Endothelial cell of umbilical vein (primary cell): ENCODE measurements around the gene ZNF91. TPM values are rescaled to one million over a fixed set of nuclear protein-coding genes. Genes with fewer than 3 reads are reported as not detected.

Experiments
- BruUV-seq: library from RNA; stranded (reverse); fragments of 400-500 nt; replicated peaks from 2 replicates; lab custom pipeline; 2021; lab: Mats Ljungman, UMichigan
- CTCF ChIA-PET: fragments of 300-600, 350-600 bp; sonication (Branson Sonifier 250); formaldehyde crosslinking; loops from one replicate; lab custom pipeline; 2021; ENCODE audit warnings: antibody characterized with exemption, inconsistent platforms; lab: Charles Lee
- POLR2A ChIA-PET: fragments of 300-600, 350-600 bp; sonication (Branson Sonifier 250); formaldehyde crosslinking; loops from one replicate; lab custom pipeline; 2021; ENCODE audit warnings: antibody characterized with exemption, inconsistent platforms; lab: Charles Lee
- DNase-seq: peaks from one replicate; pipeline ENCODE4 v3.0.0-alpha.2; 2011; ENCODE audit warnings: low read depth, low spot score
- FAIRE-seq: peaks from 2 replicates; lab custom pipeline; 2011; peaks lifted over from hg19 to GRCh38; lab: Jason Lieb, UNC
- H2AFZ ChIP-seq: 2 replicates; pipeline ENCODE4 v1.6.0; 2012; ENCODE audit warnings: low read depth, low read length, control low read depth, inconsistent platforms
- H3K27ac ChIP-seq: 2 replicates; pipeline ENCODE4 v1.5.1; 2011; ENCODE audit warnings: low read depth, mild to moderate bottlenecking, control low read depth, low read length, moderate library complexity; ENCODE audit not compliant: insufficient read depth
- H3K27me3 ChIP-seq, 2 experiments: 2 replicates each; pipeline versions ENCODE4 v1.6.0 to v1.6.1; 2011; ENCODE audit warnings: low read length in 2 of 2, mixed read lengths in 1 of 2; ENCODE audit not compliant: control insufficient read depth in 2 of 2, insufficient read depth in 2 of 2
- H3K36me3 ChIP-seq, 2 experiments: 2 replicates in 1 of 2; 3 replicates in 1 of 2; pipeline ENCODE4 v1.5.1; 2011; ENCODE audit warnings: low read length in 2 of 2, mild to moderate bottlenecking in 1 of 2, moderate library complexity in 1 of 2; ENCODE audit not compliant: control insufficient read depth in 2 of 2, insufficient read depth in 2 of 2; ENCODE audit errors: extremely low read depth in 1 of 2
- H3K4me1 ChIP-seq: 3 replicates; pipeline ENCODE4 v1.5.1; 2011; ENCODE audit warnings: mild to moderate bottlenecking, low read length; ENCODE audit not compliant: control insufficient read depth, insufficient read depth; ENCODE audit errors: extremely low read depth
- H3K4me2 ChIP-seq: 2 replicates; pipeline ENCODE4 v1.6.1; 2011; ENCODE audit warnings: low read length, control low read depth, mixed read lengths; ENCODE audit not compliant: insufficient read depth
- H3K4me3 ChIP-seq, 3 experiments: fragments of 200-600 bp in 1 of 3; sonication (generic), shearing (Covaris generic) in 1 of 3; replicated peaks in 1 of 3; 2 replicates each; pipeline ENCODE4 v1.5.1; 2011 to 2016; ENCODE audit warnings: control low read depth in 3 of 3, low read length in 3 of 3, mild to moderate bottlenecking in 2 of 3, inconsistent platforms in 1 of 3, low read depth in 1 of 3, moderate library complexity in 1 of 3; ENCODE audit not compliant: insufficient read depth in 1 of 3
- H3K79me2 ChIP-seq: 2 replicates; pipeline ENCODE4 v1.6.0; 2012; ENCODE audit warnings: low read length, inconsistent platforms; ENCODE audit not compliant: control insufficient read depth, insufficient read depth
- H3K9ac ChIP-seq: replicated peaks from 2 replicates; pipeline ENCODE3; 2011; ENCODE audit warnings: low read length, control low read depth; ENCODE audit not compliant: insufficient read depth; ENCODE audit errors: extremely low read depth
- H3K9me1 ChIP-seq: replicated peaks from 3 replicates; pipeline ENCODE4 v1.6.0; 2011; ENCODE audit warnings: mild to moderate bottlenecking, low read length; ENCODE audit not compliant: control insufficient read depth, insufficient read depth; ENCODE audit errors: extremely low read depth
- H3K9me3 ChIP-seq: replicated peaks from 2 replicates; pipeline ENCODE4 v1.5.1; 2012; ENCODE audit warnings: low read length, inconsistent platforms; ENCODE audit not compliant: control insufficient read depth, insufficient read depth
- H4K20me1 ChIP-seq: replicated peaks from 2 replicates; pipeline ENCODE3; 2011; ENCODE audit warnings: mild to moderate bottlenecking, low read length; ENCODE audit not compliant: control insufficient read depth, insufficient read depth; ENCODE audit errors: extremely low read depth
- EZH2 ChIP-seq: IDR thresholded peaks from 2 replicates; pipeline ENCODE4 v1.6.1; 2012; ENCODE audit warnings: borderline replicate concordance, low read depth, mild to moderate bottlenecking, moderate library complexity, low read length, inconsistent platforms; ENCODE audit not compliant: severe bottlenecking
- FOS ChIP-seq: IDR thresholded peaks from 2 replicates; pipeline ENCODE4 v1.6.1; 2011; ENCODE audit warnings: mild to moderate bottlenecking, low read length, moderate library complexity, borderline replicate concordance; ENCODE audit not compliant: insufficient read depth
- GATA2 ChIP-seq: IDR thresholded peaks from 2 replicates; pipeline ENCODE4 v1.7.0; 2011; ENCODE audit warnings: low read depth, mild to moderate bottlenecking, moderate library complexity, mixed read lengths, low read length; ENCODE audit not compliant: insufficient read length, insufficient read depth
- JUN ChIP-seq: IDR thresholded peaks from 2 replicates; pipeline ENCODE4 v1.6.1; 2011; ENCODE audit warnings: borderline replicate concordance, low read depth; ENCODE audit not compliant: insufficient read length, insufficient read depth
- MYC ChIP-seq: IDR thresholded peaks from one replicate; pipeline ENCODE4 v1.6.1; 2011; ENCODE audit warnings: mild to moderate bottlenecking, low read depth, low read length
- POLR2A ChIP-seq: IDR thresholded peaks from 2 replicates; pipeline ENCODE4 v1.6.1; 2012; ENCODE audit warnings: low read depth, mild to moderate bottlenecking, control low read depth, low read length
- POLR2AphosphoS5 ChIP-seq: IDR thresholded peaks from 2 replicates; pipeline ENCODE4 v1.6.1; 2012; ENCODE audit warnings: low read depth, mild to moderate bottlenecking, control low read depth, low read length, moderate library complexity; ENCODE audit not compliant: insufficient read depth
- dilution Hi-C: fragments of 300-500 bp; cut with MboI; formaldehyde crosslinking; loops from one replicate; pipeline ENCODE4 v1.15.0; 2019; ENCODE audit warnings: low sequenced_read_pairs; ENCODE audit not compliant: extremely low pct_ligation_motif_present
- intact Hi-C: fragments of 100-400 bp; cut with micrococcal nuclease; formaldehyde crosslinking; loops from one replicate; pipeline ENCODE4 v1.10.0; 2022
- polyA plus RNA-seq, 4 experiments: library from polyadenylated mRNA; depleted of rRNA in 3 of 4; stranded (reverse) in 3 of 4; unstranded in 1 of 4; fragments of >200 nt; gene quantifications; 2 replicates each; pipeline versions ENCODE4 v1.2.1 to v1.2.3, GENCODE V29; 2011 to 2012; ENCODE audit warnings: missing spikeins in 1 of 4
- total RNA-seq: library from RNA; stranded (reverse); gene quantifications from 2 replicates; pipeline ENCODE4 v1.2.3, GENCODE V29; 2021
- TF ChIP-seq, protein P1 (sequence below): IDR thresholded peaks from 2 replicates; pipeline ENCODE4 v1.6.1; 2011; ENCODE audit not compliant: insufficient read depth, insufficient read length
- TF ChIP-seq, protein P2 (sequence below), 2 donors: IDR thresholded peaks; 1 replicate in 1 of 2; 2 replicates in 1 of 2; pipeline ENCODE4 v1.5.1; 2011; ENCODE audit warnings: low read length in 2 of 2, mild to moderate bottlenecking in 2 of 2, moderate library complexity in 2 of 2, control low read depth in 1 of 2, inconsistent platforms in 1 of 2, low read depth in 1 of 2; ENCODE audit not compliant: insufficient read depth in 1 of 2; ENCODE audit errors: extremely low read depth in 1 of 2

Gene ZNF91
- total and polyA plus RNA-seq, 2 donors (not counting 3 experiments of a cell fraction or from before 2014, with no cell fraction given) = 9.6 to 17.0 TPM

DNA sequence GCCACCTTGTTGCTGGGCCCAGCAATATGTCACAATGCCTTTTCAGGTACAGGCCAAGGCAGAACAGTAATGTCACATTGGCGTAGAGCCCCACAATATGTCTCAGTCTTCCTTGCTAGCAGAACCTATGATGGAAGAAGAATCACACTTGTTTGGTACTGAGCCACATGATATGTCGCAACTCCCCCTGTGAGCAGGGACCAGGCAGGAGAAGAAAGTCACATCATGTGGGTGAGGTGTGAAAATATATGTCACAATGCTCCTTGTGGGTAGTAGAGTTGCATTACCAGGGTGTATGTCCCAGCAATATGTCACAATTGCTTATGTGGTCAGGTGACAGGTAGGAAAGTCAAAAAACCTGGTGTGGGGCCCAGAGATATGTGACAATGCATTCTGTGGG, 7.1 kb upstream of the ZNF91 start:
- Histone ChIP-seq H3K9me3 (no peaks in the 10 kb centered on the region), H3K4me1 (no peaks in the 10 kb centered on the region), H4K20me1 (no peaks in the 10 kb centered on the region), H3K9me1 (no peaks in the 10 kb centered on the region), H3K9ac (no peak overlapping the region), H3K27ac (no peak overlapping the region), H2AFZ (no peak overlapping the region), H3K36me3 (no peaks in the 10 kb centered on the region), H3K79me2 (no peaks in the 10 kb centered on the region), H3K27me3 (no peaks in the 10 kb centered on the region), H3K4me2 (no peak overlapping the region), H3K4me3 (no peak overlapping the region)
- no peak for FAIRE-seq
- CTCF ChIA-PET = no interaction called here
- DNase-seq = no peak
- POLR2A ChIA-PET = no interaction called here
- BruUV-seq = no TSS peak
- no peak for TF ChIP-seq EZH2
- no peak for TF ChIP-seq GATA2
- no peak for TF ChIP-seq POLR2AphosphoS5
- TF ChIP-seq, protein P1, sequence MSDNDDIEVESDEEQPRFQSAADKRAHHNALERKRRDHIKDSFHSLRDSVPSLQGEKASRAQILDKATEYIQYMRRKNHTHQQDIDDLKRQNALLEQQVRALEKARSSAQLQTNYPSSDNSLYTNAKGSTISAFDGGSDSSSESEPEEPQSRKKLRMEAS = no peak
- TF ChIP-seq, protein P2, sequence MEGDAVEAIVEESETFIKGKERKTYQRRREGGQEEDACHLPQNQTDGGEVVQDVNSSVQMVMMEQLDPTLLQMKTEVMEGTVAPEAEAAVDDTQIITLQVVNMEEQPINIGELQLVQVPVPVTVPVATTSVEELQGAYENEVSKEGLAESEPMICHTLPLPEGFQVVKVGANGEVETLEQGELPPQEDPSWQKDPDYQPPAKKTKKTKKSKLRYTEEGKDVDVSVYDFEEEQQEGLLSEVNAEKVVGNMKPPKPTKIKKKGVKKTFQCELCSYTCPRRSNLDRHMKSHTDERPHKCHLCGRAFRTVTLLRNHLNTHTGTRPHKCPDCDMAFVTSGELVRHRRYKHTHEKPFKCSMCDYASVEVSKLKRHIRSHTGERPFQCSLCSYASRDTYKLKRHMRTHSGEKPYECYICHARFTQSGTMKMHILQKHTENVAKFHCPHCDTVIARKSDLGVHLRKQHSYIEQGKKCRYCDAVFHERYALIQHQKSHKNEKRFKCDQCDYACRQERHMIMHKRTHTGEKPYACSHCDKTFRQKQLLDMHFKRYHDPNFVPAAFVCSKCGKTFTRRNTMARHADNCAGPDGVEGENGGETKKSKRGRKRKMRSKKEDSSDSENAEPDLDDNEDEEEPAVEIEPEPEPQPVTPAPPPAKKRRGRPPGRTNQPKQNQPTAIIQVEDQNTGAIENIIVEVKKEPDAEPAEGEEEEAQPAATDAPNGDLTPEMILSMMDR (IDR thresholded peaks at IDR 0.05; ENCODE audit: extremely low read depth in 1 of 2, insufficient read depth in 1 of 2, low read depth in 1 of 2, low read length in 2 of 2) = no peak
- TF ChIP-seq MYC = no peak
- TF ChIP-seq FOS = no peak
- TF ChIP-seq JUN = no peak
- TF ChIP-seq POLR2A = no peak
- intact Hi-C loops = no loop called here
- dilution Hi-C loops = no loop called here
